ENCODE measurements around the gene LOXHD1.

LOXHD1 gene

DNA sequence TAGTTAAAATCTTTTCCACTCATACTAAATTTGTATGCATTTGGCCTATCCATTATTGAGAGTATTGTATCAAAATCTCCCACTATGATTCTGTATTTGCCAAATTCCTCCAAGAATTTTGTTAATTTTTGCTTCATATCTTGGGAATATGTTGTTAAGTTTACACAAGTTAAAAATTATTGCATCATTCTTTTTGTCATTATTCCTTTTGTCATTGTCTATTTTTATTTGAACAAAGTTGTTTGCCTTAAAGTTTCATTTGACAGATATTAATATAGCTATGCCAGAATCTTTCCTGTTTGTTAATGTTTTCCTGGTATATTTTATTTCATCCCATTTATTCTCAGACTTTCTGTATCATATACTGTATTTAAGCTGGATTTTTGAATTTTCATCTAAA, 41.3 kb downstream of the LOXHD1 start:
- no peak overlapping the region for H3K9ac ChIP-seq (ENCODE audit: low read length)

GRCh38 chr18:46609048-46609447, 48.0 kb downstream of the LOXHD1 start:
- H2BK15ac ChIP-seq (ENCODE audit: low read depth, poor library complexity, severe bottlenecking): no peak overlapping the region
- no peak overlapping the region for H3K14ac ChIP-seq (ENCODE audit: low read length in 2 of 2)
- H3K4me3 ChIP-seq (ENCODE audit: insufficient read depth in 1 of 2, low read depth in 1 of 2, low read length in 2 of 2): no peak overlapping the region
- H4K91ac ChIP-seq (ENCODE audit: low read length): no peak overlapping the region
- no peak overlapping the region for H2BK12ac ChIP-seq (ENCODE audit: low read length in 2 of 2)
- no peaks in the 10 kb centered on the region for H3K9me3 ChIP-seq (ENCODE audit: control insufficient read depth, low read length)
- no peaks in the 10 kb centered on the region for H3K79me1 ChIP-seq (replicated peaks; ENCODE audit: low read length, poor library complexity, severe bottlenecking)
- no peak overlapping the region for H2BK5ac ChIP-seq (ENCODE audit: low read depth, low read length, poor library complexity, severe bottlenecking)
- no peak overlapping the region for H3K9ac ChIP-seq (ENCODE audit: low read length)
- no peak overlapping the region for H3K18ac ChIP-seq (ENCODE audit: low read depth in 1 of 2, low read length in 2 of 2)
- H3K4ac ChIP-seq (ENCODE audit: low read depth in 1 of 2, low read length in 2 of 2): no peak overlapping the region
- H3K27me3 ChIP-seq (ENCODE audit: control insufficient read depth in 1 of 2, insufficient read depth in 1 of 2, low read length in 2 of 2): peaks cover 16 to 33% of the 10 kb centered on the region in 2 experiments
- H3K27ac ChIP-seq (ENCODE audit: low read length, poor library complexity, severe bottlenecking): no peak overlapping the region
- H3K36me3 ChIP-seq (ENCODE audit: control insufficient read depth in 1 of 2, insufficient read depth in 2 of 2, low read depth in 1 of 2, low read length in 2 of 2): no peaks in the 10 kb centered on the region
- no peak overlapping the region for H3K23ac ChIP-seq (ENCODE audit: low read length in 2 of 2)
- no peak overlapping the region for H2AK5ac ChIP-seq (ENCODE audit: low read length, severe bottlenecking)
- 86% methylated on average over 2 of the region's 2 CpGs for WGBS
- no peak overlapping the region for H4K8ac ChIP-seq (ENCODE audit: low read length)
- no peak overlapping the region for H3K4me2 ChIP-seq (ENCODE audit: low read length, poor library complexity, severe bottlenecking)
- no peak overlapping the region for H2BK120ac ChIP-seq (ENCODE audit: low read depth, low read length)
- H2AFZ ChIP-seq (ENCODE audit: low read depth, low read length): no peak overlapping the region
- DNase-seq: no peak
- H3K4me1 ChIP-seq (ENCODE audit: control insufficient read depth, insufficient read depth, low read depth, low read length): no peaks in the 10 kb centered on the region

More for the DNA sequence above, 41.3 kb downstream of the LOXHD1 start:
- H4K91ac ChIP-seq (ENCODE audit: low read length): no peak overlapping the region
- H3K4me1 ChIP-seq (ENCODE audit: control insufficient read depth, insufficient read depth, low read depth, low read length): no peaks in the 10 kb centered on the region
- no peak overlapping the region for H2BK15ac ChIP-seq (ENCODE audit: low read depth, poor library complexity, severe bottlenecking)
- no peak overlapping the region for H3K4ac ChIP-seq (ENCODE audit: low read depth in 1 of 2, low read length in 2 of 2)
- no peaks in the 10 kb centered on the region for H3K79me1 ChIP-seq (replicated peaks; ENCODE audit: low read length, poor library complexity, severe bottlenecking)
- H3K27me3 ChIP-seq (ENCODE audit: control insufficient read depth in 1 of 2, insufficient read depth in 1 of 2, low read length in 2 of 2): peaks cover 11 to 29% of the 10 kb centered on the region in 2 experiments
- no peaks in the 10 kb centered on the region for H3K9me3 ChIP-seq (ENCODE audit: control insufficient read depth, low read length)
- H3K4me2 ChIP-seq (ENCODE audit: low read length, poor library complexity, severe bottlenecking): no peak overlapping the region
- H3K18ac ChIP-seq (ENCODE audit: low read depth in 1 of 2, low read length in 2 of 2): no peak overlapping the region
- H2BK120ac ChIP-seq (ENCODE audit: low read depth, low read length): no peak overlapping the region
- no peak overlapping the region for H3K23ac ChIP-seq (ENCODE audit: low read length in 2 of 2)
- no peak overlapping the region for H2BK12ac ChIP-seq (ENCODE audit: low read length in 2 of 2)
- H3K36me3 ChIP-seq (ENCODE audit: control insufficient read depth in 1 of 2, insufficient read depth in 2 of 2, low read depth in 1 of 2, low read length in 2 of 2): no peaks in the 10 kb centered on the region
- DNase-seq: no peak
- no peak overlapping the region for H3K4me3 ChIP-seq (ENCODE audit: insufficient read depth in 1 of 2, low read depth in 1 of 2, low read length in 2 of 2)
- no peak overlapping the region for H2BK5ac ChIP-seq (ENCODE audit: low read depth, low read length, poor library complexity, severe bottlenecking)
- H4K8ac ChIP-seq (ENCODE audit: low read length): no peak overlapping the region
- no peak overlapping the region for H2AFZ ChIP-seq (ENCODE audit: low read depth, low read length)
- no peak overlapping the region for H2AK5ac ChIP-seq (ENCODE audit: low read length, severe bottlenecking)
- no peak overlapping the region for H3K14ac ChIP-seq (ENCODE audit: low read length in 2 of 2)
- no peak overlapping the region for H3K27ac ChIP-seq (ENCODE audit: low read length, poor library complexity, severe bottlenecking)

- no peaks in the 10 kb centered on the region for H3K4me1 ChIP-seq (ENCODE audit: control insufficient read depth, insufficient read depth, low read depth, low read length)
- peaks cover 16 to 33% of the 10 kb centered on the region in 2 experiments for H3K27me3 ChIP-seq (ENCODE audit: control insufficient read depth in 1 of 2, insufficient read depth in 1 of 2, low read length in 2 of 2)
- no peak overlapping the region for H3K9ac ChIP-seq (ENCODE audit: low read length)
- H3K4me3 ChIP-seq (ENCODE audit: insufficient read depth in 1 of 2, low read depth in 1 of 2, low read length in 2 of 2): no peak overlapping the region
- no peak overlapping the region for H3K18ac ChIP-seq (ENCODE audit: low read depth in 1 of 2, low read length in 2 of 2)
- no peaks in the 10 kb centered on the region for H3K9me3 ChIP-seq (ENCODE audit: control insufficient read depth, low read length)
- no peak overlapping the region for H4K8ac ChIP-seq (ENCODE audit: low read length)
- H2BK5ac ChIP-seq (ENCODE audit: low read depth, low read length, poor library complexity, severe bottlenecking): no peak overlapping the region
- H3K4me2 ChIP-seq (ENCODE audit: low read length, poor library complexity, severe bottlenecking): no peak overlapping the region
- no peak overlapping the region for H3K4ac ChIP-seq (ENCODE audit: low read depth in 1 of 2, low read length in 2 of 2)
- no peak overlapping the region for H3K14ac ChIP-seq (ENCODE audit: low read length in 2 of 2)
- H2BK12ac ChIP-seq (ENCODE audit: low read length in 2 of 2): no peak overlapping the region
- H2AFZ ChIP-seq (ENCODE audit: low read depth, low read length): no peak overlapping the region
- 92% methylated on average over 5 of the region's 5 CpGs for WGBS
- H3K23ac ChIP-seq (ENCODE audit: low read length in 2 of 2): no peak overlapping the region
- H3K79me1 ChIP-seq (replicated peaks; ENCODE audit: low read length, poor library complexity, severe bottlenecking): no peaks in the 10 kb centered on the region
- no peak overlapping the region for H2BK120ac ChIP-seq (ENCODE audit: low read depth, low read length)
- DNase-seq: no peak
- H2AK5ac ChIP-seq (ENCODE audit: low read length, severe bottlenecking): no peak overlapping the region
- no peak overlapping the region for H4K91ac ChIP-seq (ENCODE audit: low read length)
- no peak overlapping the region for H2BK15ac ChIP-seq (ENCODE audit: low read depth, poor library complexity, severe bottlenecking)
- no peak overlapping the region for H3K27ac ChIP-seq (ENCODE audit: low read length, poor library complexity, severe bottlenecking)
- no peaks in the 10 kb centered on the region for H3K36me3 ChIP-seq (ENCODE audit: control insufficient read depth in 1 of 2, insufficient read depth in 2 of 2, low read depth in 1 of 2, low read length in 2 of 2)
Measured at GRCh38 chr18:46607926-46608325, 49.1 kb downstream of the LOXHD1 start.

DNA sequence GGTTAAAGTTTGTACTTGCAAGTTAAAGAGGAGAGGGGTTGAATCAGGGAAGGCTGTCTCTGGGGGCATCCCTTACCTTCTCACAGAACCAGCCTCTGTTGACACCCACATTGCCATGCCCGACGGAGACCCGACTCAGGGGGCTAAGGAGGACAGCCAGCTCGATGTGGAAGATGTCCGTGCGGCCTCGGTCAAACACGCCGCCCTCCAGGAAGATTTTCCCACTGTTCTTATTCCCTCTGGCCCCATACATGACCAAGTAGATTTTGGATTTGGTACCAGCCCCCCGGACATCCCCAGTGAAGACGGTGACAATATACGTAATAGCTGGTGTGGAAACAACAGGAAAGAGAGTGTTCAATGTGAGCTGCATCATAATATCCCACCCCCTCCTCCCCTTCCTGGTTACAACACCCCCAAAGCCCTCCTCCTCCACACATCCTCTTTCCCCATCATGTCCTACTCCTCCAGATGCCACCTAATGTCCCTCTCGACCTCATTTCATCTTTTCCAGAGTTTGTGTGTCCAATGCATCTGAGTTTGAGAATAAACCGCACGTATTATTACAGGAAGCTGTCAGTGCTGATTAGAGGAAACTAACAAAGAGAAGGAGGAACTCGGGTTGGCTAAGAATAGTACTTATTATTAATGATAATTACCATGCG, 55.7 kb downstream of the LOXHD1 start:
- no peaks in the 10 kb centered on the region for H3K9me3 ChIP-seq (ENCODE audit: control insufficient read depth, low read length)
- H3K4me3 ChIP-seq (ENCODE audit: insufficient read depth in 1 of 2, low read depth in 1 of 2, low read length in 2 of 2): no peak overlapping the region
- no peaks in the 10 kb centered on the region for H3K36me3 ChIP-seq (ENCODE audit: control insufficient read depth in 1 of 2, insufficient read depth in 2 of 2, low read depth in 1 of 2, low read length in 2 of 2)
- H3K4me2 ChIP-seq (ENCODE audit: low read length, poor library complexity, severe bottlenecking): no peak overlapping the region
- H3K14ac ChIP-seq (ENCODE audit: low read length in 2 of 2): no peak overlapping the region
- no peaks in the 10 kb centered on the region for H3K4me1 ChIP-seq (ENCODE audit: control insufficient read depth, insufficient read depth, low read depth, low read length)
- no peak for DNase-seq
- H2BK5ac ChIP-seq (ENCODE audit: low read depth, low read length, poor library complexity, severe bottlenecking): no peak overlapping the region
- H3K27me3 ChIP-seq (ENCODE audit: control insufficient read depth in 1 of 2, insufficient read depth in 1 of 2, low read length in 2 of 2): peaks cover 0 to 7% of the 10 kb centered on the region in 2 experiments
- no peak overlapping the region for H4K8ac ChIP-seq (ENCODE audit: low read length)
- no peak overlapping the region for H3K18ac ChIP-seq (ENCODE audit: low read depth in 1 of 2, low read length in 2 of 2)
- H2BK12ac ChIP-seq (ENCODE audit: low read length in 2 of 2): no peak overlapping the region
- H3K9ac ChIP-seq (ENCODE audit: low read length): no peak overlapping the region
- H2AFZ ChIP-seq (ENCODE audit: low read depth, low read length): no peak overlapping the region
- H2AK5ac ChIP-seq (ENCODE audit: low read length, severe bottlenecking): no peak overlapping the region
- H3K79me1 ChIP-seq (replicated peaks; ENCODE audit: low read length, poor library complexity, severe bottlenecking): no peaks in the 10 kb centered on the region
- WGBS: 84% methylated on average over 7 of the region's 17 CpGs
- no peak overlapping the region for H3K23ac ChIP-seq (ENCODE audit: low read length in 2 of 2)
- H3K27ac ChIP-seq (ENCODE audit: low read length, poor library complexity, severe bottlenecking): no peak overlapping the region
- H4K91ac ChIP-seq (ENCODE audit: low read length): no peak overlapping the region
- no peak overlapping the region for H3K4ac ChIP-seq (ENCODE audit: low read depth in 1 of 2, low read length in 2 of 2)
- H2BK120ac ChIP-seq (ENCODE audit: low read depth, low read length): no peak overlapping the region
- no peak overlapping the region for H2BK15ac ChIP-seq (ENCODE audit: low read depth, poor library complexity, severe bottlenecking)

Data from mesenchymal stem cell (in vitro differentiated cells and primary cell).